Kidney (tissue), 14 donors: ENCODE measurements around the gene ZNF622. TPM values are rescaled to one million over a fixed set of nuclear protein-coding genes. Genes with fewer than 3 reads are reported as not detected.
A peak's percentile ranks its signal among the peaks of the same experiment; 100 is the strongest.

Experiments
- DNase-seq, 5 donors: peaks; one replicate each; pipeline ENCODE4 v3.0.0-alpha.2; 2013 to 2020
- FAIRE-seq: peaks from 2 replicates; lab custom pipeline; 2012; peaks lifted over from hg19 to GRCh38; lab: Jason Lieb, UNC
- H3K27ac ChIP-seq, 2 donors: one replicate each; pipeline ENCODE4 v1.7.0; 2013; ENCODE audit warnings: low read depth in 2 of 2, low read length in 2 of 2, inconsistent platforms in 1 of 2
- H3K27me3 ChIP-seq: one replicate; pipeline ENCODE4 v1.7.1; 2013; ENCODE audit warnings: low read length, inconsistent platforms; ENCODE audit not compliant: control insufficient read depth, insufficient read depth
- H3K36me3 ChIP-seq, 3 donors: one replicate each; pipeline versions ENCODE4 v1.7.0 to v1.7.1; 2013; ENCODE audit warnings: low read length in 3 of 3, control low read depth in 1 of 3, inconsistent platforms in 1 of 3; ENCODE audit not compliant: insufficient read depth in 3 of 3, control insufficient read depth in 2 of 3
- H3K4me1 ChIP-seq, 3 donors: one replicate each; pipeline versions ENCODE4 v1.7.0 to v1.7.1; 2013; ENCODE audit warnings: low read length in 3 of 3, inconsistent platforms in 1 of 3, low read depth in 1 of 3; ENCODE audit not compliant: control insufficient read depth in 2 of 3, insufficient read depth in 2 of 3
- H3K4me3 ChIP-seq, 3 donors: one replicate each; pipeline versions ENCODE4 v1.7.0 to v1.8.1; 2013; ENCODE audit warnings: low read length in 3 of 3, control low read depth in 1 of 3, inconsistent platforms in 1 of 3
- H3K9ac ChIP-seq, 3 donors: one replicate each; pipeline versions ENCODE4 v1.7.0 to v1.7.1; 2013; ENCODE audit warnings: low read length in 3 of 3, control low read depth in 1 of 3, inconsistent platforms in 1 of 3
- H3K9me3 ChIP-seq, 3 donors: one replicate each; pipeline versions ENCODE4 v1.7.0 to v1.7.1; 2013; ENCODE audit warnings: low read length in 3 of 3, control low read depth in 1 of 3, inconsistent platforms in 1 of 3; ENCODE audit not compliant: control insufficient read depth in 2 of 3, insufficient read depth in 1 of 3
- CTCF ChIP-seq: IDR thresholded peaks from 3 replicates; pipeline ENCODE4 v1.5.1; 2012; ENCODE audit warnings: mild to moderate bottlenecking, moderate library complexity, borderline replicate concordance; ENCODE audit not compliant: insufficient read depth; ENCODE audit errors: extremely low read depth
- intact Hi-C: fragments of 100-400 bp; cut with DNase I; formaldehyde crosslinking; loops from one replicate; pipeline ENCODE4 v1.11.1; 2022
- polyA plus RNA-seq: library from polyadenylated mRNA; stranded (reverse); fragments of 350-450 nt; fragmentation: Illumina TruSeq; extraction: RNeasy Lipid Tissue Mini Kit (QIAGEN cat#74804); gene quantifications from one replicate; pipeline ENCODE4 v1.2.3, GENCODE V29; 2014; ENCODE audit warnings: low read depth, low replicate concordance; ENCODE audit not compliant: insufficient read depth
- total RNA-seq: library from RNA; stranded (reverse); fragmentation: NEBNext Ultra II Directional; extraction: Animal tissue kit (Norgen Biotek cat#: 25700); gene quantifications from one replicate; pipeline ENCODE4 v1.2.1, GENCODE V29; 2021
- donor health status: control.
- donor health status: control.
- donor health status: control.
- donor health status: control.
- donor health status: control.
- donor health status: DM: yes; HTN: yes; CAD: no.
- donor health status: Normal renal cell carcinoma (clear cell type).

ZNF622 gene
- total and polyA plus RNA-seq, 2 donors from 2014 or later = 26.0 to 30.2 TPM

- peaks cover 0 to 14% (median 0%) of the 10 kb centered on the region in 3 donors for H3K4me1 ChIP-seq
- peak overlapping the region; percentile 80 to 85 for H3K27ac ChIP-seq
- intact Hi-C loops = no loop called here
- no peaks in the 10 kb centered on the region for H3K9me3 ChIP-seq
- H3K36me3 ChIP-seq = no peaks in the 10 kb centered on the region
- no peak for TF ChIP-seq CTCF
- H3K27me3 ChIP-seq = no peaks in the 10 kb centered on the region
- no peak overlapping the region for H3K4me3 ChIP-seq
- no peak overlapping the region for H3K9ac ChIP-seq
- FAIRE-seq = no peak
- no peak for DNase-seq
Measured at GRCh38 chr5:16487456-16487855, 21.9 kb upstream of the ZNF622 start.

- peak overlapping the region; percentile 80 to 85 for H3K27ac ChIP-seq
- intact Hi-C loops = no loop called here
- no peak overlapping the region for H3K9ac ChIP-seq
- DNase-seq = peak in 1 of 5 donors; percentile 36
- H3K36me3 ChIP-seq = no peaks in the 10 kb centered on the region
- no peaks in the 10 kb centered on the region for H3K27me3 ChIP-seq
- H3K4me1 ChIP-seq = peaks cover 0 to 14% (median 0%) of the 10 kb centered on the region in 3 donors
- H3K9me3 ChIP-seq = no peaks in the 10 kb centered on the region
- no peak overlapping the region for H3K4me3 ChIP-seq
- TF ChIP-seq CTCF = no peak
- FAIRE-seq = peak; percentile 66
Measured at GRCh38 chr5:16486711-16487111, 21.1 kb upstream of the ZNF622 start.

GRCh38 chr5:16485656-16486055, 20.1 kb upstream of the ZNF622 start:
- intact Hi-C loops = no loop called here
- Histone ChIP-seq H3K4me1 (peaks cover 0 to 14% (median 0%) of the 10 kb centered on the region in 3 donors), H3K9ac (no peak overlapping the region), H3K27ac (no peak overlapping the region), H3K36me3 (no peaks in the 10 kb centered on the region), H3K9me3 (no peaks in the 10 kb centered on the region), H3K4me3 (no peak overlapping the region), H3K27me3 (no peaks in the 10 kb centered on the region)
- FAIRE-seq = no peak
- no peak for DNase-seq
- no peak for TF ChIP-seq CTCF

- H3K4me3 ChIP-seq = no peak overlapping the region
- no peak for FAIRE-seq
- H3K36me3 ChIP-seq = peaks cover 0 to 4% (median 4%) of the 10 kb centered on the region in 3 donors
- H3K27me3 ChIP-seq = no peaks in the 10 kb centered on the region
- intact Hi-C loops = no loop called here
- no peak for DNase-seq
- H3K9me3 ChIP-seq = no peaks in the 10 kb centered on the region
- peaks cover 0 to 14% (median 0%) of the 10 kb centered on the region in 3 donors for H3K4me1 ChIP-seq
- no peak overlapping the region for H3K9ac ChIP-seq
- no peak for TF ChIP-seq CTCF
- H3K27ac ChIP-seq = no peak overlapping the region
Measured at GRCh38 chr5:16484081-16484480, 18.5 kb upstream of the ZNF622 start.
